ENCODE measurements around the gene PIK3R2. TPM values are rescaled to one million over a fixed set of nuclear protein-coding genes. Genes with fewer than 3 reads are reported as not detected.

Gene PIK3R2
- total and polyA plus RNA-seq, 2 of the 13 experiments (the other 11 are each of a cell fraction or from before 2014, with no cell fraction given), result 18.6 to 25.3 TPM

DNA sequence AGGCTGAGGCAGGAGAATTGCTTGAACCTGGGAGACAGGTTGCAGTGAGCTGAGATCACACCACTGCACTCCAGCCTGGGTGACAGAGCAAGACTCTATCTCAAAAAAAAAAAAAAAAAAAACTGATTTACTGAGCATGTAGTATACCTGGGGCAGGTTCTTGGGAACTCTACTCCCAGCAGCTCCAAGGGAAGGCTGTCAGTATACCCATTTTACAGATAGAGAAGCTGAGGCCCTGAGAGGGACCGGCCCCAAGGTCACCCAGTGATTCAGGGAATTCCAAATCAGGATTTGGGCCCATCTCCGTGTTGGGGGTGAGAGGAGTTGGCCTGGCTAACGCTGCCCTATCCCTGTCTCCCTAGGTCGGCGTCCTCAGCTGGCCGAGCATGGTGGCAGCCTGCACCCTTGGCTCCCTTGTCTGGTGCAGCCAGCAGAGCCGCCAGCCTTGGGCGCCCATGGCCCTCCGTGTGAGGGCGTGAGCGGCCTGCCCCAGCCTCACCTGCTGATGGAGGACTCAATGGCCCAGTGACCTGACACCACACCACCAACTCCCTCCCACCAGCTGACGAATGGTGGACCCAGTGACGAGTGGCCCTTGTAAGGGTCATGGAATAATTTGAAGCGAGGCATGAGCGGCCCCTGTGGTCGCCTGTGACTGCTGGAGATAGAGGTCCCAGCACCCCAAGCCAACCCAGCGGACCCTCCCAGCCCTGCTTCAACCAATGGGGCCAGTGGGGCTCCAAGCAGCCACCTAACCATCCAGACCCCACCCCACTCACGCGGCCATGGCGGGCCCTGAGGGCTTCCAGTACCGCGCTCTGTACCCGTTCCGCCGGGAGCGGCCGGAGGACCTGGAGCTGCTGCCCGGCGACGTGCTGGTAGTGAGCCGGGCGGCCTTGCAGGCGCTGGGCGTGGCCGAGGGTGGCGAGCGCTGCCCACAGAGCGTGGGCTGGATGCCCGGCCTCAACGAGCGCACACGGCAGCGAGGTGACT, 2.4 kb downstream of the PIK3R2 start:
- ATAC-seq (no peak), FAIRE-seq (no peak), DNase-seq (ENCODE audit: low spot score) (no peak)
- TF ChIP-seq AGO2 (optimal IDR thresholded peaks at IDR 0.05; ENCODE audit: low read depth, low read length) (peak; percentile 83), ZNF768 (CRISPR knock-in tag; IDR thresholded peaks at IDR 0.05) (peak; percentile 4; the same call in 1 of the 2 replicates), HOXA3 (CRISPR knock-in tag; IDR thresholded peaks at IDR 0.05) (no peak), ELF1 (CRISPR knock-in tag; IDR thresholded peaks at IDR 0.05) (no peak), ZNF629 (CRISPR knock-in tag; conservative IDR thresholded peaks at IDR 0.05) (peak; percentile 91), RBFOX2 (IDR thresholded peaks at IDR 0.05; ENCODE audit: low read depth, low read length) (peak; percentile 56; the same call in 1 of the 2 replicates)
- TF ChIP-seq, protein P1, sequence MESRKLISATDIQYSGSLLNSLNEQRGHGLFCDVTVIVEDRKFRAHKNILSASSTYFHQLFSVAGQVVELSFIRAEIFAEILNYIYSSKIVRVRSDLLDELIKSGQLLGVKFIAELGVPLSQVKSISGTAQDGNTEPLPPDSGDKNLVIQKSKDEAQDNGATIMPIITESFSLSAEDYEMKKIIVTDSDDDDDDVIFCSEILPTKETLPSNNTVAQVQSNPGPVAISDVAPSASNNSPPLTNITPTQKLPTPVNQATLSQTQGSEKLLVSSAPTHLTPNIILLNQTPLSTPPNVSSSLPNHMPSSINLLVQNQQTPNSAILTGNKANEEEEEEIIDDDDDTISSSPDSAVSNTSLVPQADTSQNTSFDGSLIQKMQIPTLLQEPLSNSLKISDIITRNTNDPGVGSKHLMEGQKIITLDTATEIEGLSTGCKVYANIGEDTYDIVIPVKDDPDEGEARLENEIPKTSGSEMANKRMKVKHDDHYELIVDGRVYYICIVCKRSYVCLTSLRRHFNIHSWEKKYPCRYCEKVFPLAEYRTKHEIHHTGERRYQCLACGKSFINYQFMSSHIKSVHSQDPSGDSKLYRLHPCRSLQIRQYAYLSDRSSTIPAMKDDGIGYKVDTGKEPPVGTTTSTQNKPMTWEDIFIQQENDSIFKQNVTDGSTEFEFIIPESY (CRISPR knock-in tag; IDR thresholded peaks at IDR 0.05), result peak; percentile 68
- in situ Hi-C loops (cut with HindIII; ENCODE audit: extremely low pct_ligation_motif_present, low pct_unique_long_range_greater_than_20kb) (no loop called here), intact Hi-C loops (cut with micrococcal nuclease; ENCODE audit: unreplicated experiment) (no loop called here)
- POLR2A ChIA-PET, result interaction anchor here (1.3 to 1.4 kb wide), 3 partner anchors 20 to 161 kb away, joined by 4 to 16 read pairs (median 8); no protein-coding TSS in a partner anchor
- H3K4me2 ChIP-seq (ENCODE audit: low read depth, low read length), result no peak overlapping the region
- no peak overlapping the region for H3K27ac ChIP-seq (ENCODE audit: extremely low read length, insufficient read depth, low read length)
- WGBS (ENCODE audit: low lambda C conversion rate), result 97% methylated on average over 25 of the region's 43 CpGs
- no peak overlapping the region for H3K4me3 ChIP-seq (replicated peaks in 1 of 3; ENCODE audit: insufficient read depth in 1 of 3, low read depth in 2 of 3, low read length in 3 of 3)
- H3K36me3 ChIP-seq (replicated peaks in 1 of 2; ENCODE audit: control insufficient read depth in 1 of 2, insufficient read depth in 2 of 2, low read length in 2 of 2), result peaks cover 8 to 18% of the 10 kb centered on the region in 2 experiments; a peak in 4 of 5 replicates
- H4K20me1 ChIP-seq (ENCODE audit: insufficient read depth, low read length), result 0 out of 2 replicates have a peak, but pooled peaks cover 11% of the 10 kb centered on the region
- no peak overlapping the region for H2AFZ ChIP-seq (ENCODE audit: low read length)
- H3K9ac ChIP-seq (ENCODE audit: insufficient read depth, low read depth, low read length), result no peak overlapping the region
- peaks cover 50% of the 10 kb centered on the region for H3K4me1 ChIP-seq (ENCODE audit: insufficient read depth, low read length)
- H3K27me3 ChIP-seq (ENCODE audit: control insufficient read depth in 1 of 2, insufficient read depth in 2 of 2, low read length in 2 of 2), result no peaks in the 10 kb centered on the region; a peak in 1 of 5 replicates
- no peaks in the 10 kb centered on the region for H3K9me3 ChIP-seq (ENCODE audit: low read length)
- peaks cover 18% of the 10 kb centered on the region for H3K79me2 ChIP-seq (ENCODE audit: insufficient read depth, low read length)
- CTCF ChIA-PET (ENCODE audit: low intra/inter-chr PET ratio, low total read pairs), result no interaction called here
- no TSS peak for BruUV-seq (replicated peaks)
